Astrocyte of the cerebellum (primary cell): ENCODE data around the gene TMEM239.
A peak's percentile ranks its signal among the peaks of the same experiment; 100 is the strongest.

Experiments
- DNase-seq: peaks from one replicate; pipeline ENCODE4 v3.0.0-alpha.2; 2011; ENCODE audit warnings: low read depth
- H3K4me3 ChIP-seq: 2 replicates; pipeline ENCODE4 v1.5.1; 2011; ENCODE audit warnings: mild to moderate bottlenecking, low read depth, low read length, moderate library complexity
- in situ Hi-C: cut with HindIII; loops from 2 replicates; pipeline ENCODE4 v1.10.0; 2017; ENCODE audit warnings: low sequenced_read_pairs
- TF ChIP-seq, protein P1 (sequence below): IDR thresholded peaks from 2 replicates; pipeline ENCODE4 v1.5.1; 2012; ENCODE audit warnings: low read length, low read depth, moderate library complexity, mild to moderate bottlenecking; ENCODE audit errors: missing control alignments

Gene TMEM239

DNA sequence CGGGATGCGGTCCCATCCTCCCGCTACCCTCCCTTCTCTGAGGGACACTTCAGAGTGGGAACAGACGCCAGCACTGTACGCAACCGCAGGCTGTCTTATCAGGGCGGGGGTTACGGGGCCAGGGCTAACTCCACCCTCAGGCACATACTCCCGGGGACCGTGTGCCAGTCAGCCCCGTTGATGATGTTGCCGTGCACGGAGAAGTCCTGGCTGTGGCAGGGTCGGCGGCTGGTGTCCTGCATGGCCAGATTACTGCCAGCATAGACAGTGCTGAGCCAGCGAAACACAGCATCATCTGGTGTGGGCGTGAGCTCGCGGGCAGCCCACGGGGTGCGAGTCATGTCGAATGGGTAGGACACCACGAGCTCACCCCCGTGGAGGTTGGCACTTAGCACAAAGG, 20.7 kb upstream of the TMEM239 start:
- no peak overlapping the region for H3K4me3 ChIP-seq
- in situ Hi-C loops: no loop called here
- TF ChIP-seq, protein P1, sequence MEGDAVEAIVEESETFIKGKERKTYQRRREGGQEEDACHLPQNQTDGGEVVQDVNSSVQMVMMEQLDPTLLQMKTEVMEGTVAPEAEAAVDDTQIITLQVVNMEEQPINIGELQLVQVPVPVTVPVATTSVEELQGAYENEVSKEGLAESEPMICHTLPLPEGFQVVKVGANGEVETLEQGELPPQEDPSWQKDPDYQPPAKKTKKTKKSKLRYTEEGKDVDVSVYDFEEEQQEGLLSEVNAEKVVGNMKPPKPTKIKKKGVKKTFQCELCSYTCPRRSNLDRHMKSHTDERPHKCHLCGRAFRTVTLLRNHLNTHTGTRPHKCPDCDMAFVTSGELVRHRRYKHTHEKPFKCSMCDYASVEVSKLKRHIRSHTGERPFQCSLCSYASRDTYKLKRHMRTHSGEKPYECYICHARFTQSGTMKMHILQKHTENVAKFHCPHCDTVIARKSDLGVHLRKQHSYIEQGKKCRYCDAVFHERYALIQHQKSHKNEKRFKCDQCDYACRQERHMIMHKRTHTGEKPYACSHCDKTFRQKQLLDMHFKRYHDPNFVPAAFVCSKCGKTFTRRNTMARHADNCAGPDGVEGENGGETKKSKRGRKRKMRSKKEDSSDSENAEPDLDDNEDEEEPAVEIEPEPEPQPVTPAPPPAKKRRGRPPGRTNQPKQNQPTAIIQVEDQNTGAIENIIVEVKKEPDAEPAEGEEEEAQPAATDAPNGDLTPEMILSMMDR: no peak
- no peak for DNase-seq

GRCh38 chr20:2796011-2796660, 20.0 kb upstream of the TMEM239 start:
- TF ChIP-seq, protein P1: no peak
- no peak overlapping the region for H3K4me3 ChIP-seq
- in situ Hi-C loops: no loop called here
- no peak for DNase-seq

DNA sequence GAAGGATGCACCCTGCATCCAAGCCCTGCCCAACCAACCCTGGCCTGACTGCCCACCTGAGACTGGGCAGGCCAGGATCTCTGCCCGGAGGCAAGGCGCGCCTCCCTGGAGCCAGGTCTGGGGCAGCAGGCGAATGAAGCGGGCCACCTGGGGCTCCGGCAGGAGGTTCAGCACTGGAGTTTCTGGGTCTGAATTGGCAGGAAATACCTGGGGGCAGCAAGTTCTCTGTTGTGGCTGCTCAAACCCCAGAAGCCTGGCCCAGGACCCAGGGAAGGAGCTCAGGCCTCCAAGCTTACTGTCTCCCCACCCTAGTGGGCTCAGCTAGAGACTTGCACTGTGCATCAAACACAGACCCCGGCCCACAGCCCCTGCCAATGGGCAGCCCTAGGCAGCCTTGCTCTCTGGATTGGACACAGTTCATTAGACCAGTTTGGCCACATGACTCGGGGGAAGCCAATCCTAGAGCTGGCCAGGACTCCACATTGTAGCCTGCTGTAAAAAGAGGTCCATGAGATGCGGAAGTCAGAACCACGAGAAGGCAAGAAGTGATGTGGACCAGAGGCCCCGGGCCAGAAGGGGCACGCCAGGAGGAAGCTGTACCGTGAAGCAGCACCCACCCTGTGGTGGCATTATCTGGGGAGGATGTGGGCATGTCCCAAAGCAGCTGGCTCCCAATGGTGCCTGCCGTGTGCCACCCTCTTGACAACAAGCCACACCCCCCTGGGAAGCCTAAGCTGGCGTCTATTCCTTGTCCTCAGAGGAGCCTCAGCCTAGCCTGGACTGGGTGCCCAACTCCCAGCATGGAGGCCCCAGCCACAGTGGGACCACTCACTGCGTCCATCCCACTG, 18.8 kb upstream of the TMEM239 start:
- DNase-seq: no peak
- TF ChIP-seq, protein P1: no peak
- no peak overlapping the region for H3K4me3 ChIP-seq
- in situ Hi-C loops: no loop called here

- DNase-seq: no peak
- in situ Hi-C loops: no loop called here
- TF ChIP-seq, protein P1: no peak
- no peak overlapping the region for H3K4me3 ChIP-seq
Observed at GRCh38 chr20:2798095-2798805, 17.9 kb upstream of the TMEM239 start.

GRCh38 chr20:2798814-2799213, 17.4 kb upstream of the TMEM239 start:
- H3K4me3 ChIP-seq: no peak overlapping the region
- TF ChIP-seq, protein P1: no peak
- in situ Hi-C loops: no loop called here
- no peak for DNase-seq

DNA sequence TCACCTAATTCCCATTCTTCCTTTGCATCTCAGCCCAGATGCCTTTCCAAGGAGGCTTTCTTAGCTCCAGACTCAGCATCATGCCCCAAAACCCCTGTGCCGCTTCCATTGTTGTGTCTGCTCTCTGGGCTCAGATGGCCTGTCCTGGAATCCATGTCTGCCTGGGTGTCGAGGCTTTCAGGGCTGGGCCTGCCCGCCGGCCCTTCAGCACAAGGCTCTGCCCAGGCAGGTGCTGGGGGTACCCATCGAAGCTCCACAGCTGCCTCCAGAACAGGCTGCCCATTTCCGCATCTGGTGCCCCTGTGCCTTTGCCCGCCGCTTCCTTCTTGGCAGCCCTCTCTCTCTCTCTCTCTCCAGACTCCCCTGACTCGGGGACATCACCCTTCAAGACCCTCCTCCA, 16.9 kb upstream of the TMEM239 start:
- DNase-seq: no peak
- TF ChIP-seq, protein P1: no peak
- peak overlapping the region; percentile 47 for H3K4me3 ChIP-seq
- in situ Hi-C loops: no loop called here
